IPS DF 6.9 (cell line): ENCODE measurements around the gene SMARCD2.

Source experiments
- DNase-seq: peaks from one replicate; pipeline ENCODE4 v3.0.0-alpha.2; 2013; ENCODE audit warnings: low read depth, low spot score
- H3K27ac ChIP-seq: one replicate; pipeline ENCODE4 v1.5.1; 2013; ENCODE audit warnings: low read length, control low read depth
- H3K27me3 ChIP-seq: 2 replicates; pipeline ENCODE4 v1.6.1; 2013; ENCODE audit warnings: mild to moderate bottlenecking, low read length; ENCODE audit not compliant: control insufficient read depth, insufficient read depth
- H3K36me3 ChIP-seq: 2 replicates; pipeline ENCODE4 v1.6.1; 2013; ENCODE audit warnings: low read length; ENCODE audit not compliant: control insufficient read depth, insufficient read depth
- H3K4me1 ChIP-seq: 2 replicates; pipeline ENCODE4 v1.6.1; 2013; ENCODE audit warnings: low read length; ENCODE audit not compliant: control insufficient read depth, insufficient read depth
- H3K4me3 ChIP-seq: 2 replicates; pipeline ENCODE4 v1.5.1; 2013; ENCODE audit warnings: mild to moderate bottlenecking, low read length
- H3K9me3 ChIP-seq: 2 replicates; pipeline ENCODE4 v1.6.1; 2013; ENCODE audit warnings: low read length, inconsistent platforms; ENCODE audit not compliant: control insufficient read depth, insufficient read depth
- WGBS: extraction: QIAGEN DNeasy Blood & Tissue Kit; methylation state at CpG from one replicate; pipeline ENCODE4 v1.1.7; 2013; ENCODE audit warnings: mixed read lengths, missing lambda C conversion rate; ENCODE audit not compliant: insufficient read length, insufficient coverage; 5-methylcytosine and 5-hydroxymethylcytosine counted together

The SMARCD2 gene

GRCh38 chr17:63821804-63822203 is 20.7 kb downstream of the SMARCD2 start:
- no peaks in the 10 kb centered on the region for H3K4me1 ChIP-seq
- H3K27ac ChIP-seq: no peak overlapping the region
- peaks cover 53% of the 10 kb centered on the region for H3K36me3 ChIP-seq
- no peak for DNase-seq
- no peak overlapping the region for H3K4me3 ChIP-seq
- H3K9me3 ChIP-seq: no peaks in the 10 kb centered on the region
- WGBS: no CpG with 5 or more reads among the region's 6 CpGs
- H3K27me3 ChIP-seq: no peaks in the 10 kb centered on the region

DNA sequence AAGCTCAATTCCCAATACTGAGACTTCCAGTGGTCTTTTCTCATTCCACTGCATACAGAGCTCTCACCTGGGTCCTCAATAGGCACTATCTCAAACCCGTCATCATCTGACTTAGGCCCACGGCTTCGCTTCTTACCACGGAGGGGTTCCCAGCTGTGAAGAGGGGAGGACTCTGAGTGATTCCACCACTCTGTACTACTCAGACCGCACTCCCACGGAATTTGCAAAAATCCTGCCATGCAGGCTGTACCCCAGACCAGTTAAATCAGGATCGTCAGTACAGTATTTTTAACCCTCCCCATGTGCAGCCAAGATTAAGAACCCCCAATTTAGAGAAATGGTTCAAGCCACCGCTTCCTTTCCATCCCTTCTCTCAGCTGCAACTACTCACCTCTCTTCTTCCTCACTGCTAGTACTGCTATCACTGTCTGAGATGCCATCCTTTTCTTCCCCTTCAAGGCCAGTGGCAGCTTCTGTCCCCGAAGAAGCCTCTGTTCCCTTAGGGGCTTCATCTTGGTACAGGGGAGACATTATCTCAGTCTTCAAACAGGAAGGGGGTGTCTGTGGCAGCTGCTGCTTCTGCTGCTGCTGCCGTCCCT is 21.4 kb downstream of the SMARCD2 start:
- H3K27ac ChIP-seq: no peak overlapping the region
- H3K36me3 ChIP-seq: peaks cover 59% of the 10 kb centered on the region
- no CpG with 5 or more reads among the region's 10 CpGs for WGBS

DNA sequence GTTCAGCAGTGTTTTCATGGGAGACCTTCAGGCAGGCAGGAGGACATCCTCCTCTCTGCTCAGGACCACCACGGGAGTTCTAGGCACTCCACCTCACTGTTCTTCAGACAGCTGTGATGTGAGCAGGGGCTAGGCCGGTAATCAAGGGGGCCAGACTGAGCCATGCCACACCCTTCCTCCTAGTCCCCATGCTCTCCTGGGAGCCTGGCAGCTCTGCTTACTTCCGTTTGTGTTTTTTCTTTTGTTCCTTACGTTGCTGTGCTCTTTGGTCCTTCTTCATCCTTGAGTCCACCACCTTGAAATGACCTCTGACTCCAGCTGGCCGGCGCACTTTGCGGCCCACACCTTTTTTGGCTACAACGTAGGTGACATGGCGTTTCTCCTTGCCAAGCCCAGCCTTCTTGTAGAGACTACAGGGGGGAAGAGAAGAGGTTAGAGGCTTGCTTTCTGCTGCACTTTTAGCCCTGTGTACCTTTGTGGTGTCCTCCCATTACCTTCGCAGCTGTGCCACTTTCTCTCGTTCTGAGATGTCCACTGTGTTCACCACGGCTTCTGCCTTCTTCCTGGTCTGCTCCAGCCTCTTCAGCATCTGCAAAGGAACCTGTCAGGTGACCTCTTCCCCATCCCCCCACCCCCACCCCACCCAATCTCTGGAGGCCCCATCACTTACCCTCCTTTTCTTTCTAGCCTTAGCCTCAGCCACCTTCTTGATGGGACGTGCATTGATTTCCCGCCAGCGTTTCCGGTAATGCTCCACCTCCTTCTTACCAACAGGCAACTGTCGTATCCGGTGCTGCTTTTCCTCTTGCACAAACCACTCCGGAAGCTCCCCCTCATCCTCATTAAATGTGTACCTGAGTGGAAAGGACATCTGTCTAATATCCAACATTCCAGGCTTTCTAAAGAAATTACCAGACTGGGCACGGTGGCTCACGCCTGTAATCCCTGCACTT is 22.6 kb downstream of the SMARCD2 start:
- Histone ChIP-seq H3K4me3 (no peak overlapping the region), H3K9me3 (no peaks in the 10 kb centered on the region), H3K27ac (no peak overlapping the region), H3K36me3 (peaks cover 67% of the 10 kb centered on the region), H3K27me3 (no peaks in the 10 kb centered on the region), H3K4me1 (no peaks in the 10 kb centered on the region)
- no CpG with 5 or more reads among the region's 21 CpGs for WGBS
- no peak for DNase-seq

More for the DNA sequence above, 21.4 kb downstream of the SMARCD2 start:
- Histone ChIP-seq H3K4me3 (no peak overlapping the region), H3K9me3 (no peaks in the 10 kb centered on the region), H3K27me3 (no peaks in the 10 kb centered on the region), H3K4me1 (no peaks in the 10 kb centered on the region)
- no peak for DNase-seq

DNA sequence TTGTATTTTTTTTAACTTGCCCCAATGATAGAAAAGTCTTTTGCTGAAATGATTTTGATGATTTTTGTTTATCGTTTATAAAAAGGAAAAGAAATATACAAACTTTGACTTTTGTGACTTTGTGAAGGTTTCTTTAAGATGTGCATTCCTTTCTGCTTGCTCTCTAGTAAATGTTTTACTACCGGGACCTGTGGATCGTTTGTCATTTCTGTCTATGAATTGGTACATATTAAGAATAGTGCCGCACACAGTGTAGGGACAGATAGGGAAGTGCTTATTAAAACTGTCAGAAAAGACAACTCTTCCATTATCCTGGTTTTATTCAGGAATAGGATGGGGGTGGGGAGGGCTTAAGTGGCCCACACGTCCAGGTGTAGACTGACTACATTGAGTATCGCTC is 23.4 kb downstream of the SMARCD2 start:
- no peak overlapping the region for H3K27ac ChIP-seq
- 100% methylated on average over 1 of the region's 6 CpGs for WGBS
- H3K27me3 ChIP-seq: no peaks in the 10 kb centered on the region
- H3K4me3 ChIP-seq: no peak overlapping the region
- H3K4me1 ChIP-seq: no peaks in the 10 kb centered on the region
- peaks cover 68% of the 10 kb centered on the region for H3K36me3 ChIP-seq
- DNase-seq: no peak
- H3K9me3 ChIP-seq: no peaks in the 10 kb centered on the region

DNA sequence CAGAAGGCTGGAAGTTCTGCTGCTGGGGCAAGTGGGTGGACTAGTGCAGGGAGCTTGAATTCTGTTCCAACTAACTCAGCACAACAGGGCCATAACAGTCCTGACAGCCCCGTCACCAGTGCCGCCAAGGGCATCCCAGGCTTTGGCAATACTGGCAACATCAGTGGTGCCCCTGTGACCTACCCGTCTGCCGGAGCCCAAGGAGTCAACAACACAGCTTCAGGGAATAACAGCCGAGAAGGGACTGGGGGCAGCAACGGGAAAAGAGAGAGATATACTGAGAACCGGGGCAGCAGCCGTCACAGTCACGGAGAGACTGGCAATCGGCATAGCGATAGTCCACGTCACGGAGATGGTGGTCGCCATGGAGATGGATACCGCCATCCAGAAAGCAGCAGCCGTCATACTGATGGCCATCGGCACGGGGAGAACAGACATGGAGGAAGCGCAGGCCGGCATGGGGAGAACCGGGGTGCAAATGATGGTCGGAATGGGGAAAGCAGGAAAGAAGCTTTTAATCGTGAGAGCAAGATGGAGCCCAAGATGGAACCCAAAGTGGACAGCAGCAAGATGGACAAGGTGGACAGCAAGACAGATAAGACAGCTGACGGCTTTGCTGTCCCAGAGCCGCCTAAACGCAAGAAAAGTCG is 24.6 kb downstream of the SMARCD2 start:
- Histone ChIP-seq H3K27me3 (no peaks in the 10 kb centered on the region), H3K9me3 (no peaks in the 10 kb centered on the region), H3K4me3 (no peak overlapping the region), H3K36me3 (peaks cover 67% of the 10 kb centered on the region), H3K4me1 (no peaks in the 10 kb centered on the region), H3K27ac (no peak overlapping the region)
- DNase-seq: no peak
- no CpG with 5 or more reads among the region's 27 CpGs for WGBS

DNA sequence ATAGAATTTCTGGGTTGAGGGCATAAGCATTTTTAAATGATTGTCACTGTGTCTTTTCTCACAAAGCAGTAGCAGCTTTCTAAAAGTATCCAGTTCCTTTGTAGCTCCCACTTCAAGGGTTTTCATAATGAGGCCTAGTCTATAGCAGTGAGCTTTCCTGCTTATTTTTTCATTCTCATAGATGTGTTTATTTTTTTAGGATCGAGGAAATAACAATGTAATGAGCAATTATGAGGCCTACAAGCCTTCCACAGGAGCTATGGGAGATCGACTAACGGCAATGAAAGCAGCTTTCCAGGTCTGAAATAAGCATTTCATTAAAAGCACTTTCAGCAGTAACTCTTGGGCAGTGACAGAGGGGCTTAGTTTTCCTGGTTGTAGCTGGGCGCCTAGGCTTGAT is 25.8 kb downstream of the SMARCD2 start:
- no peaks in the 10 kb centered on the region for H3K4me1 ChIP-seq
- DNase-seq: no peak
- no peak overlapping the region for H3K4me3 ChIP-seq
- H3K27me3 ChIP-seq: no peaks in the 10 kb centered on the region
- no CpG with 5 or more reads among the region's 4 CpGs for WGBS
- peaks cover 69% of the 10 kb centered on the region for H3K36me3 ChIP-seq
- H3K9me3 ChIP-seq: no peaks in the 10 kb centered on the region
- H3K27ac ChIP-seq: no peak overlapping the region

GRCh38 chr17:63816123-63816522 is 26.4 kb downstream of the SMARCD2 start:
- WGBS: no CpG with 5 or more reads among the region's 2 CpGs
- Histone ChIP-seq H3K27ac (no peak overlapping the region), H3K36me3 (peaks cover 68% of the 10 kb centered on the region)

DNA sequence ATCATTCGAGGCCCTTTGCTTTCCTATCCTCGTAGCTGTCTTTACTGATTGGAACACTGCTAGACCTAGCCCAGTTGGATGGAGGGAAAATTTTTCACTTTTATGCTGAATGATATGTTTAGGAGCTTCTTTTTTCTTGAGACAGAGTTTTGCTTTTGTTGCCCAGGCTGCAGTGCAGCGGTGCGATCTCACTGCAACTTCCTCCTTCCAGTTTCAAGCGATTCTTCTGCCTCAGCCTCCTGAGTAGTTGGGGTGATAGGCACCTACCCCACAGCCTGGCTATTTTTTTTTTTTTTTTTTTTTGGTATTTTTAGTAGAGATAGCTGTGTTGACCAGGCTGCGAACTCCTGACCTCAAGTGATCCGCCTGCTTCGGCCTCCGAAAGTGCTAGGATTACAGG is 32.5 kb downstream of the SMARCD2 start:
- Histone ChIP-seq H3K4me3 (no peak overlapping the region), H3K27ac (no peak overlapping the region), H3K36me3 (peaks cover 50% of the 10 kb centered on the region; the same call in 1 of the 2 replicates), H3K9me3 (no peaks in the 10 kb centered on the region), H3K27me3 (no peaks in the 10 kb centered on the region), H3K4me1 (no peaks in the 10 kb centered on the region)
- no peak for DNase-seq
- no CpG with 5 or more reads among the region's 9 CpGs for WGBS

More at GRCh38 chr17:63816123-63816522, 26.4 kb downstream of the SMARCD2 start:
- Histone ChIP-seq H3K4me3 (no peak overlapping the region), H3K9me3 (no peaks in the 10 kb centered on the region), H3K27me3 (no peaks in the 10 kb centered on the region), H3K4me1 (no peaks in the 10 kb centered on the region)
- no peak for DNase-seq

GRCh38 chr17:63805591-63805990 is 36.9 kb downstream of the SMARCD2 start:
- H3K36me3 ChIP-seq: peaks cover 26% of the 10 kb centered on the region; the same call in 1 of the 2 replicates
- H3K27ac ChIP-seq: no peak overlapping the region
- no peaks in the 10 kb centered on the region for H3K4me1 ChIP-seq
- H3K9me3 ChIP-seq: no peaks in the 10 kb centered on the region
- no peak overlapping the region for H3K4me3 ChIP-seq
- DNase-seq: no peak
- no peaks in the 10 kb centered on the region for H3K27me3 ChIP-seq
- WGBS: no CpG with 5 or more reads among the region's 2 CpGs

- peaks cover 28% of the 10 kb centered on the region; the same call in 1 of the 2 replicates for H3K36me3 ChIP-seq
- no CpG with 5 or more reads among the region's 1 CpG for WGBS
Observed at GRCh38 chr17:63804328-63804727, 38.2 kb downstream of the SMARCD2 start.

More at GRCh38 chr17:63804328-63804727, 38.2 kb downstream of the SMARCD2 start:
- DNase-seq: no peak
- H3K4me1 ChIP-seq: no peaks in the 10 kb centered on the region
- H3K27ac ChIP-seq: no peak overlapping the region
- no peaks in the 10 kb centered on the region for H3K9me3 ChIP-seq
- H3K4me3 ChIP-seq: no peak overlapping the region
- no peaks in the 10 kb centered on the region for H3K27me3 ChIP-seq
